ENCODE data around the gene SOX13.

Gene SOX13

GRCh38 chr1:204106825-204107224 is 33.9 kb downstream of the SOX13 start:
- no peak for DNase-seq (ENCODE audit: low read depth in 3 of 3)

- DNase-seq (ENCODE audit: low read depth in 3 of 3): no peak
These were observed 35.0 kb downstream of the SOX13 start for GRCh38 chr1:204107892-204108291.

DNA sequence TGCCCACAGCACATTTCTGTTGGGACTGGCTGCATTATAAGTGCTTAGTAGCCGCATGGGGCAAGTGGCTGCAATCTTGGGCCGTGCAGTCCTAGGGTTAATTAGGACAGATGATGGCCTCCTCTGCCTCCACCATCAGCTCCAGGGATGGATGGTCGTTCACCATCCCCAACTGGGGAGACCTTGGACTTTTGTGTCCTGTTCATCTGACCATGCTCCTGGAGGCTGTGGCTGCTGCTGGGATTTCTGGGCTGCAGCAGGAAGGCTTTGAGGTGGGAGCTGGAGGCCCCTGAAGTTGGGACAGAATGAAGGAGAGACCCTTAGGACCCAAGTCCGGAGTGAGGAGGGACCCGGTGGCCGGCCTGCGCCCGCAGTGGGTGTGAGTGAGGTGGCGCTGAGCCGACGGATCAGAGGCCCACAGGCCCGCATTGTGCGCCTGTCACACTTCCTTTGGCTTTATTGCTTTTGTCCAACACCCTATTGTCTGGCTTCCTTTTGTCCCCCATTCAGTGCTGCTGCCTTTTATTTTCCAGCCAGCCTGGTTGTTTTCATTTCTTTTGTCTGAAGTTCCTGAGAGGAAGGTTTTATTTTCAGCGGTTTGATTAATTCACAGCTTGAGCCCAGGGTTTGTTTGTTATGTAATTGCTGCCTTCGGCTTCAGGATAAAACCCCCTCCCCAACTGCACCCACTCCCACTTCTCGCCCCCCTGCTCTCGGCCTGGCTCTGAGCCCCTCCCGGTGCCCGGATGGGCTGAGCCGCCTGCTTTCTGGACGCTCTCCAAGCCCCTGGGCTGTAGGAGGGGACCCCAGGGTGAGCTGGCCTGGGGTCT is 35.6 kb downstream of the SOX13 start:
- no peak for DNase-seq (ENCODE audit: low read depth in 3 of 3)

DNA sequence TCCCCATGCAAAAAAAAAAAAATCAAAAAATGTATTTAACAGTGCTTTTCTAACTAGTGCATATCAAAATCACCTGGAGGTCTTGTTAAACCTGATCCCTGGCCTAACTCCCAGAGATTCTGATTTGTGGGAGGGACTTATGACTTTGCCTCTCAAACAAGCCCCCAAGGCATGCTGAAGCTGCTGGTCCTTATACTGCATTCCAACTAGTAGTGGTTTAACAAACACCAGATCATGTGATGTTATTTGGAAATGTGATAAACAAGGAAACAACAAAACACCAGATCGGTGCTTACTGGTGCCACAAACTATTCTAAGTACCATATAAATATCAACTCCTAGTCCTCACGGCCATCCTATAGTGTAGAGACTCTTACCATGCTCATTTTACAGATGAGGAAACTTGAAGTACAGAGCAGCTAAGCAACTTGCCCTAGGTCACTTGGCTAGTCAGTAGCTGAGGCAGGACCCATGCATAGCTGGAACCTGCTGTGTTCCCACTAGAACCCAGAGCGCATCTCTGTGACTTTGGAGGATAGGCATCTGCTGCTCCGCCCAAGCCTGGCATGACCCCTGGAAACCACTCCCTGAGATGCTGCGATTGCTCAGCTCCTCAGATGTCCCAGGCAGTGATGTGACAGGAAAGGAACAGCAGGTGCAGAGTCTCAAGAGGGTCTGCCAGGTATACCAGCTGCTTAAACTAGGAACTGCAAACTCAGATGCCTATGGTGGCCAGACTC is 38.1 kb downstream of the SOX13 start:
- no peak for DNase-seq (ENCODE audit: low read depth in 3 of 3)

GRCh38 chr1:204112876-204113730 is 40.2 kb downstream of the SOX13 start:
- no peak for DNase-seq (ENCODE audit: low read depth in 3 of 3)

GRCh38 chr1:204113896-204114295 is 41.0 kb downstream of the SOX13 start:
- DNase-seq (ENCODE audit: low read depth in 3 of 3): no peak

DNA sequence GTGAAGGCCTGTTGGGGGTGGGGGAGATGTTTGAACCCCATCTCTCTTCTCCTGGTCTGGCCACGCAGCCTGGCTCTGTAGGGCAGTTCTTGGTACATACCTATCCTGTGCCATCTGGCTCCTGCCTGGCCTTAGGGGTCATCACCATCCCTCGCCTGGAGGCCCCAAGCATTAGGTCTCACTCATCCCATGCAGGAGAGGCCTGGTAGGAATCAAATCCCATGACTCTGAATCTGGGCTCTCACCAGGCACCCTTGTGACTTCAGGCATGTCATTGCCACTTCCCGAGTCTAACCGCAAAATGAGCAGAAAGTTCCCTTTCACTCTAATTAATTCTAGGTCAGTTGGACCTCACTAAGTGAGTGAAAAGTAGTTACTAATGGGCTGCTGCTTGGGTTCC is 41.7 kb downstream of the SOX13 start:
- DNase-seq (ENCODE audit: low read depth in 3 of 3): no peak

DNA sequence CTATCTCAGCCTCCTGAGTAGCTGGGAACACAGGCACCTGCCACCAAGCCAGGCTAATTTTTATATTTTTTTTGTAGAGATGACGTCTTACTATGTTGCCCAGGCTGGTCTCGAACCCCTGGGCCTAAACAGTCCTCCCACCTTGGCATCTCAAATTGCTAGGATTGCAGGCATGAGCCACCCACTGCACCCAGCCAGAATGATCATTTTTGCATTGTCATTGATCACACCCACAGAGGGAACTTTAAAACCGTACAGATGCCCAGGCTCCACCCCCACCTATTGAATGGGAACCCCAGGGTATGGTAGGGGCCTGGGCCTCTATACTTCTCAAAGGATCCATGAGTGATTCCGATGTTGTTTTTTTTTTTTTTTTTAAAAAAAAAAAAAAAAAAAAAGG is 42.2 kb downstream of the SOX13 start:
- no peak for DNase-seq (ENCODE audit: low read depth in 3 of 3)

- no peak for DNase-seq (ENCODE audit: low read depth in 3 of 3)
These were observed 43.6 kb downstream of the SOX13 start for GRCh38 chr1:204116539-204116938.

DNA sequence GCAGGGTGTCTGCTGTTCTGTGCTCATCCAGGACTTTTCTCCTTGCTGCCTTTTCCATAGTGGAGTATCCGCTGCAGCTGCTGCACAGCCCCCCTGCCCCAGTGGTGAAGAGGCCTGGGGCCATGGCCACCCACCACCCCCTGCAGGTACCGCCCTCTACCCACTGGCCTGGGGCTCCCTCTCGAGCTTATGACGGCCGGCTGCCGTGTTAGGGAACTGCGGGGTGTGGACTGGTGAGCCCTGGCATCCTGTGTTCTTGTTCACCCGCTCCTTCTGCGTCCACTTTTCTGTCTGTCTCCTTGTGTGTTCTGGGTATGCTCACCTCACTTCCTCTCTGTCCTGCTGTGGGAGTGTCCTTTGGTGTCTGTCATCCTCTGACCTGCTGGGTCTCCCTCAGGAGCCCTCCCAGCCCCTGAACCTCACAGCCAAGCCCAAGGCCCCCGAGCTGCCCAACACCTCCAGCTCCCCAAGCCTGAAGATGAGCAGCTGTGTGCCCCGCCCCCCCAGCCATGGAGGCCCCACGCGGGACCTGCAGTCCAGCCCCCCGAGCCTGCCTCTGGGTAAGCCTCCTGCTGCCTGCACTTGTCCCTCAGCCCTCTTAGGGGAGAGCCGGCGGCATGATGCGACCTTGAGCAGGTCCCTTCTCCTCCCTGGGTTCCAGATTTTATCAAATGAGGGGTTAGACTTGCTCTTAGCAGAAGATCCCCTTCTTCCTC is 49.1 kb downstream of the SOX13 start:
- DNase-seq (ENCODE audit: low read depth in 3 of 3): no peak

DNA sequence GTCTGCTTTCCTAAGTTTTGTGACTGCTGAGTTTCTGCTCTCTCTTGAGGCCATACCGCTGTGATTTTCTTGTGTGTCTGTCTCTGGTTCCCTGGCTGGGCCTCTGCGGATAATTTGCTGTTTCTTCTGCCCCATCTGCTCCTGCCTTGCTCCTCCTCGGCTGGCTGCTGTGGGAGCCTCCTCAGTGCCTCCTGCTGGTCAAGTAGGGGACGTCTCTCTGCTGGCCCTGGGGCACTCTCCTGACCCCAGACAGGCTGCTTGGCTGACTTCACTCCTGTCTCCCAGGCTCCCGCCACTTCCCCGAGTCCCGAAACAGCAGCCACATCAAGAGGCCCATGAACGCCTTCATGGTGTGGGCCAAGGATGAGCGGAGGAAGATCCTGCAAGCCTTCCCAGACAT is 50.5 kb downstream of the SOX13 start:
- no peak for DNase-seq (ENCODE audit: low read depth in 3 of 3)

DNA sequence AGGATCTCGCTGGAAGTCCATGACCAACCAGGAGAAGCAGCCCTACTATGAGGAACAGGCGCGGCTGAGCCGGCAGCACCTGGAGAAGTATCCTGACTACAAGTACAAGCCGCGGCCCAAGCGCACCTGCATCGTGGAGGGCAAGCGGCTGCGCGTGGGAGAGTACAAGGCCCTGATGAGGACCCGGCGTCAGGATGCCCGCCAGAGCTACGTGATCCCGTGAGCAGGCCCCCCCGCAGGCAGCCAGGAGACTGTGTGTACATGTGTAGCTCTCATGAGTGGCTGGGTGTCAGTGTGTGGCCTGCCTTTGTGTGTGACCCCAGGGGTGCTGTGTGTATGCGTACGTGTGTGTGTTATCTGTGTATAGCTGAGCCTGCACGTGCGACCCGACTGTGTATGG is 51.7 kb downstream of the SOX13 start:
- DNase-seq (ENCODE audit: low read depth in 3 of 3): no peak

DNA sequence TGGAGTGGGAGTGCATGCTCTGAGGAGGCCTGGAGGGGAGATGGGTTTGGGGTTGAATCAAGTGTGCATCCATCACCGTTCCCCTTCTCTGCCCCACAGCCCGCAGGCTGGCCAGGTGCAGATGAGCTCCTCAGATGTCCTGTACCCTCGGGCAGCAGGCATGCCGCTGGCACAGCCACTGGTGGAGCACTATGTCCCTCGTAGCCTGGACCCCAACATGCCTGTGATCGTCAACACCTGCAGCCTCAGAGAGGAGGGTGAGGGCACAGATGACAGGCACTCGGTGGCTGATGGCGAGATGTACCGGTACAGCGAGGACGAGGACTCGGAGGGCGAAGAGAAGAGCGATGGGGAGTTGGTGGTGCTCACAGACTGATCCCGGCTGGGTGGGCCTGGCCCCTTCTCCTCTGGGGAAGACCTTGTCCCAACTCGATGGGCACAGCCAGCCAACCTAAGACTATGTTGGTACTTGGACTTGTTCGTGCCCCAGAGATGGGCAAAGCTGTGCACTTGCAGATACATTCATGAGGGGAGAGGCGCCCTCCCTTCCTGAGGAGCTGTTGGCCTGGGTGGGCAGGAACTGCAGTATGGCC is 52.9 kb downstream of the SOX13 start:
- no peak for DNase-seq (ENCODE audit: low read depth in 3 of 3)

GRCh38 chr1:204126386-204126785 is 53.5 kb downstream of the SOX13 start:
- no peak for DNase-seq (ENCODE audit: low read depth in 3 of 3)

- no peak for DNase-seq (ENCODE audit: low read depth in 3 of 3)
These were observed 54.0 kb downstream of the SOX13 start for GRCh38 chr1:204126956-204127355.

GRCh38 chr1:204127597-204128242 is 54.8 kb downstream of the SOX13 start:
- no peak for DNase-seq (ENCODE audit: low read depth in 3 of 3)

DNA sequence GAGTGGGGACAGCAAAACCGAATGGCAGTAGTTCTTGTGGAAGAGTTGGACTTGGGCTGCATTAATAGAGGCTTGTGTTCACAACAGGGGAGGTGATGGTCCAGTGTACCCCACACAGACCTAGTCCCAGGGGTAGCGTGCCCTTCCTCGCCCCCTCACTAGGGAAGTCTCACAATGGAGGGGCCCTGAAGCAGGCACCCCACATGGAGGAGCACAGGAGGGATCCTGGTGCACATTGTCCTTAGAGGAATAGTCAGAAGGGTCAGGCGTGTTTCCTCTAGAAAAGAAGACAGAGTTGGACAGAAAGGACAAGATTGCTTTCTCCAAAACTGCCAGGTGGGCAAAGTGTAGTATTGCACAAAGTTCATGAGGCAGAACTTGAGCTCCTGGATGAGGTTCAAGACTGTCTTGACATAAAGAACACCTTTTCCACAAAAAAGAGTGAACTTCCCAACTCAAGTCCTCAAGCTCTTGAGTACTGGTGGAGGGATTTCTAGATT is 55.6 kb downstream of the SOX13 start:
- DNase-seq (ENCODE audit: low read depth in 3 of 3): no peak

- DNase-seq (ENCODE audit: low read depth in 3 of 3): peak in 2 of 3 donors; percentile 37 to 52
These were observed 56.3 kb downstream of the SOX13 start for GRCh38 chr1:204128964-204129896.

DNA sequence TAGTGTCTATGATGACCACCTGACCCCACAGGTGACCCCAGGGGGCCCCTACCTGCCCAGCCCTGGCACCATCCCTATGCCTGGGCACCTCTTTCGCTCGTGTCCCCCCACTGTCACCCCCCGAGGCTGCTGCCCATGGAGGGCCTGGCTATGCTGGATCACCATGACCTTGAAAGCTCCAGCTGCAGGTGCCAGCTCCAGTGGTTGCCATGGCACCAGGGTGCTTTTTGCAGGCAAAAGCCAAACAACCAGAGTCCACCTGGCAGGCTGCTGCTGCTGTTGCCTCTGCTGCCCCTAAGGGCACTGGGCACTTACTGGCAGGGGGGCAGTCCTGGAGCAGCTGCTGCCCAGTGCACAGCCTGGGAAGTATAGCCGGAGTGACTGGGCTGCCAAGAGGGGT is 57.3 kb downstream of the SOX13 start:
- DNase-seq (ENCODE audit: low read depth in 3 of 3): no peak

All from stimulated activated CD4-positive, alpha-beta T cell treated with anti-CD3 and anti-CD28 coated beads, TNF-alpha, amount 100 ng/mL, for 48 hours (primary cell).